AG08395 (cell line): ENCODE data around the gene SPEN.
"Not testable (repeated sequence)": the region's sequence is repeated elsewhere in the genome, so short reads cannot be mapped to it uniquely, and the experiment has no call there.

Experiments used
- DNase-seq: peaks from one replicate; pipeline ENCODE4 v3.0.0; 2012; ENCODE audit warnings: mixed read lengths, low spot score

The SPEN gene

DNA sequence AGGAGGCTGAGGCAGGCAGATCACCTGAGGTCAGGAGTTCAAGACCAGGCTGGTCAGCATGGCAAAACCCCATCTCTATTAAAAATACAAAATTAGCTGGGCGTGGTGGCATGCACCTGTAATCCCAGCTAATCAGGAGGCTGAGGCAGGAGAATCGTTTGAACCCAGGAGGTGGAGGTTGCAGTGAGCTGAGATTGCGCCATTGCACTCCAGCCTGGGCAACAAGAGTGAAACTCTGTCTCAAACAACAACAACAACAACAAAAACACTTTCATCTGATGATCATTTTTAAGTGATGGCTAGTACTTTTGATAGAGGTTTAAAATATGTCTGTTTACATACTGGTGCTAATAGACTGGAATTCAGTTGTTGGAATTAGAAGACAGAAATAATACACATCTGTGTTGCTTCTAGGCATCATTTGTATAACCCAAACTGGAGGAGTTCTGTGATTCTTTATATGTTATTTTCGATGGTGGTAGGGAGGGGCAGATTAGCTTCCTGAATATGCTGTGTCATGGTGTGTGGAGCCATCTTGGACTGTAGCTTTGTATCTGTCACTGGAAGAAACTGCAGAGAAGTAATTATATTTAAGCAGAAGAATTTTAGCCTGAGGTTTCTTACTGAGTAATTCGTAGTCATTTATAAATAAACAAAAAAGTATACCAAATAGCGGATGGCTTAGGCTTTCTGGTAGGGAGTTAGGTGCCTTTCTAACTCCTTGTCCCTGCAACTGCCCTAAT is 45.5 kb downstream of the SPEN start:
- DNase-seq, result peak; percentile 25

DNA sequence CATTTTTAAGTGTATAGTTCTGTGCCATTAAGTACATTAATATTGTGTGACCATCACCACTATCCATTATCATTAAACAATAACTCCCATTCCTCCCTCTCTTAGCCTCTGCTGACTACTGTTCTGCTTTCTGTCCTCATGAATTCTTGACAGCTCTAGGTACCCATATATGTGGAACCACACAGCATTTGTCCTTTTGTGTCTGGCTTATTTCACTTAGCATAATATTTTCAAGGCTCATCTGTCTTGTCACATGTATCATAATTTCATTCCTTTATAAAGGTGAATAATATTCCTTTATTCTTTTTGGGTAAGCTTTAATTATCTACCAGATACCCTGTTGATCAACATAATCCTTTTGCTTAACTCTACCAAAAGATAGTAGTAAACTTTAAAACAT is 47.7 kb downstream of the SPEN start:
- DNase-seq, result no peak

DNA sequence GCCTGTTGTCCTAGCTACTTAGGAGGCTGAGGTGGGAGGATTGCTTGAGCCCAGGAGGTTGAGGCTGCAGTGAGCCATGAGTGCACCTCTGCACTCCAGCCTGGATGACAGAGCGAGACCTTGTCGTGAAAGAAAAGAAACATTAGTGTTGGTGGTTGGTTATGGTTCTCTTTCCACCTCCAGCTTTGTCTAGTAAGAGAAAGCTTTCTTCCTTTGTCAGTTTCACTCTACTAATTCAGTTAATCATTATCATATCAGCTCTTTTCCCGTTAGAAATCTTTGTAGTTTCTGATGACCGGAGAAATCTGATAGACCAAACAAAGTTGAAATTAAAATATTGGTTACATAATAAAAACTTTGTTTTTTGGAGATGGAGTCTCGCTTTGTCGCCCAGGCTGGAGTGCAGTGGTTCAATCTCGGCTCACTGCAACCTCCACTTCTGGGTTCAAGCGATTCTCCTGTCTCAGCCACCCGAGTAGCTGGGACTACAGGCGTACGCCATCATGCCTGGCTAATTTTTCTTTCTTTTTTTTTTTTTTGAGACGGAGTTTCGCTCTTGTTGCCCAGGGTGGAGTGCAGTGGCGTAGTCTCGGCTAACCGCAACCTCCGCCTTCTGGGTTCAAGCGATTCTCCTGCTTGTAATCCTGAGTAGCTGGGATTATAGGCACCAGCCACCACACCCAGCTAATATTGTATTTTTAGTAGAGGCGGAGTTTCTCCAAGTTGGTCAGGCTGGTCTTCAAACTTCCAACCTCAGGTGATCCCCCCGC is 49.5 kb downstream of the SPEN start:
- not testable (repeated sequence) for DNase-seq

DNA sequence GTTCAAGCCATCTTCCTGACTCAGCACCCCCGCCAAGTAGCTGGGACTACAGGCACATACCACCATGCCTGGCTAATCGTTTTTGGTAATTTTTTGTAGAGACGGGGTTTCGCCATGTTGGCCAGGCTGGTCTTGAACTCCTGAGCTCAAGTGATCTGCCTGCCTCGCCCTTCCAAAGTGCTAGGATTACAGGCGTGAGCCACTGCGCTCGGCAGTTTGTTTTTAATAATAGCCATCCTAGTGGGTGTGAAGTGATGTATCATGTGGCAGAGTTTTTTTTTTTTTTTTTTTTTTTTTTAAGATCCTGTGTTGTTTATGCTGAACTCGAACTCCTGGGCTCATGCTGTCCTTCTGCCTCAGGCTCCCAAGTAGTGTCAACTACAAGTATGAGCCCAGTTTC is 51.8 kb downstream of the SPEN start:
- no peak for DNase-seq

DNA sequence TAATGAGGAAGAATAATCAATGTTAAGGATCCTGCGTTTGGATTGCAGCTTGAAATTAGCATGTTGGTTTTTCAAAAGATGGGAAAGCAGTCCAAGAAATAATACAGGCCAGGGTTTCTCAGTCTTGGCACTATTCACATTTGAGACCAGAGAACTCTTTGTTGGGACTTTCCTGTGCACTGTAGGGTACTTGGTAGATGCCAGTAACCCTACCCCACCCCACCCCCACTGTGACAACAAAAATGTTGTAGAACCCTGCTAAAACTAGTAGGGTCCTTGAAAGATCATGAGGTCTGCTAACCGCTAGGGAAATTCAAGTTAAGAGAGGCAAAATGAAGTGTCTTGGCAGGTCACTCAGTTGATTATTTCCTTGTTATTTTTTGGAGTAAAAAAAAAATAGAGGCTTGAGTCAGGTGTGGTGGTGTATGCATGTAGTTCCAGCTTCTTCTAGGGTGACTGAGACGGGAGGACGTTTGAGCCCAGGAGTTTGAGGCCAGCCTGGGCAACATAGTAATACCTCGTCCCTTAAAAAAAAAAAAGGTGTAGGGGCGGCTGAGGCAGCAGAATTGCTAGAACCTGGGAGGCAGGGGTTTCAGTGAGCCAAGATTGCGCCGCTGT is 53.3 kb downstream of the SPEN start:
- DNase-seq, result no peak

DNA sequence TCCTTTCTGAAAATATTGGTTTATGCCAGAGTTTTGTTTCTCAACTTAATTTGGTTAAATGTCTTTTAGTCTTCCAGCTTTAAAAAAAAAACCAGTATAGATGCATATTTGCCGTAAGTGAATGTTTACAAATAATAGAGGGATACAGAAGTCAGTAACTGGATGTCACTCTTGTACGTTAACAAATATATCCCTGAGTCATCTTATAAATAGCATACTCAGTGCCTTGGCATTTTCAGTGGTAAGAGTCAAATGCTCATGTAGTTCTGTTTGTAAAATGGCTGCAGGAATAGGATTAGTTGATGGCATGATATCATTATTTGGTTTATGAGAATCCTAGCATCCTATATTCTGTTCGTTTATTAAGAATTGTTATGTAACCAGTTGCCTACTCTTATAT is 55.4 kb downstream of the SPEN start:
- DNase-seq, result peak; percentile 58

DNA sequence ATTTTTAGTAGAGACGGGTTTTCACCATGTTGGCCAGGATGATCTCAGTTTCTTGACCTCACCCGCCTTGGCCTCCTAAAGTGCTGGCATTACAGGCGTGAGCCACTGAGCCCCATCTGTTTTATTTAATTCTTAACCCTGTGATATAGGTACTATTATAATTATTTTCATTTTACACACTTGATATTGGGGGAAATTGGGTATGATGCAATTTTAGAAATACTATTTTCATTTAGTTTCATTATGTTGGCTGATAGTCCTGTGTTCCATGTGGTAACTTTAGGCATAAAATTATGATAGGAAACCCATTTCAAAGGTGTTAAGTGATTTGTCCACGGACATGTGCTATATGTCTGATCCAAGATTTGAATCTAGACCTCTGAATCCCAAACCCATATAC is 61.1 kb downstream of the SPEN start:
- DNase-seq, result no peak

DNA sequence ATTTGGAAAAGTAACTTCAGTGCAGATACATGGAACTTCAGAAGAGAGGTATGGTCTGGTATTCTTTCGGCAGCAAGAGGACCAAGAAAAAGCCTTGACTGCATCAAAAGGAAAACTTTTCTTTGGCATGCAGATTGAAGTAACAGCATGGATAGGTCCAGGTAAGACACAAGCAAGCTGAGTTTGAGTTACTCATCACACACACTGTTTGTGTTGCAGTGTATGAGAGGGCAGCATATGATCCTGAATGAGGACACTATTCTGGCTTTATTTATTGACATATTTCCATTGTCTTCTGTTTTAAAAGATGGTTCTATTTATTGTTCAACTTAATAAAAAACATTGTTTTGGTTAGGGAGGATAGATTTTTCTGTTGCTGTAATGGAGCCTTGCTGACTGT is 63.6 kb downstream of the SPEN start:
- no peak for DNase-seq

DNA sequence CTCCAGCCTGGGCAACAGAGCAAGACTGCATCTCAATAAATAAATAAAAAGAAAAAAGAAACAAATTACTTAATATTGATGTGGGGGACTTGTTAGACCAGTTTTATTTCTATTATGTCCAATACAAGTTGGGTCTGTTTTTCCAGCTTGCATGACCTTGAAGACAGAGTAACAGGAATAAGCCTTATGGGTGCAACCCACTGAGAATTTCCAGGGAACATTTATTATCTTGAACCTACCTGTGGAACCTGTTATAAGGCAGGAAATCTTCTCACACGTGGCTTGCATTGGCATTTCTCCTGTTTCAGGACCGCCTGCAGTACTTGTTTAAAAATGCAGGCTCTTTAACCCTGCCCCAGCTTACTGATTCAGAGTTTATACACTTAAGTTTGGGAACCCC is 64.4 kb downstream of the SPEN start:
- DNase-seq, result no peak

DNA sequence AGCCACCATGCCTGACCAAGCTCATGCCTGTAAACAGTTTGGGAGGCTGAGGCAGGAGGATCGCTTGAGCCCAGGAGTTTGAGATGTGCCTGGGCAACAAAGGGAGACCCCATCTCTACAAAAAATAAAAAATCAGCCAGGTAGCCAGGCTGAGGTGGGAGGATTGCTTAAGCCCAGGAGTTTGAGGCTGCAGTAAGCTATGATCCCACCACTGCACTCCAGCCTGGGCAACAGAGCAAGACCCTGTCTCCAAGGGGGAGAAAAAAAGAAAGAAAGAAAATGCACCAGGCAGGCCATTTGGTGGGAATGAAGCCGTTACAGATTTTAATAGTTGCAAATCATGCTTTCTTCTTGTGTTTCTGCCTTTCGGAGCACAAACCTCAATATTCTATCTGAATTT is 66.1 kb downstream of the SPEN start:
- DNase-seq, result not testable (repeated sequence)

DNA sequence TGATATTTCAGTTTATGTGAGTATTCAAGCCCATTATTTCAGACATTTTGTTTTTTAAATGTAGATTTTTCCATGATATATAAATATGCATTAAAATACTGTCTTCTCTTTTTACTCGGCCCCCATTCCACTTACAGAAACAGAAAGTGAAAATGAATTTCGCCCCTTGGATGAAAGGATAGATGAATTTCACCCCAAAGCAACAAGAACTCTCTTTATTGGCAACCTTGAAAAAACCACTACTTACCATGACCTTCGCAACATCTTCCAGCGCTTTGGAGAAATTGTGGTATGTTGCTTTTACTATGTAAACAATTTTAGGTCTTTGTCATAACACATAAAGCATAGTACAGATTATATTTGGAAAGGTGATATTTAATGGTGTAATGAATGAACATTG is 68.5 kb downstream of the SPEN start:
- DNase-seq, result no peak

DNA sequence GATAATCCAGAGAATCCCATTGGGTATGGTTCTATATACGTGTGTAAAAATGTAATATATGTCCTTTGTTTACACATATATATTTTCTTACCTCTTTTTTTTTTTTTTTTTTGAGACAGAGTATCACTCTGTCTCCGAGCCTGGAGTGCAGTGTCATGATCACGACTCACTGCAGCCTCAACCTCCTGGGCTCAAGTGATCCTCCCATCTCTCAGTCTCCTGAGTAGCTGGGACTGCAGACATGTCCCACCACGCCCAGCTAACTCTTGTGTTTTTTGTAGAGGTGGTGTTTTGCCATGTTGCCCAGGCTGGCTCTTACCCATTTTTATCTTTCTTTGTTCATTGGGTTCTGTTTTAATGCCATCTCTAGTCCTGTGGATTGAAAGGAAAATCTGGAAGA is 68.9 kb downstream of the SPEN start:
- DNase-seq, result no peak

DNA sequence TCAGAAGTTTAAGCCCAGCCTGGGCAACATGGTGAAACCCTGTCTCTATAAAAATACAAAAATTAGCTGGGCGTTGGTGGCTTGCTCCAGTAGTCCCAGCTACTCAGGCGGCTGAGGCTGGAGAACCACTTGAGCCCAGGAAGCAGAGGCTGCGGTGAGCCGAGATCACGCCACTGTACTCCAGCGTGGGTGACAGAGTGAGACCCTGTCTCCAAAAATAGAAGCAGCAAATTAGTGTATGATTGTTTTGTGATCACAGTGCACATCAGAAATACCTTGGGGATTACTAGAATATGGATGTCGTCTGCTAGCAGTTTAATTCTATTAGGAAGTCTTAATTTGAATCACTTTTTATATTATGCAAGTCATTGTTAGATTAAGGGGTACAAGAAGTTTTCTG is 69.4 kb downstream of the SPEN start:
- no peak for DNase-seq

DNA sequence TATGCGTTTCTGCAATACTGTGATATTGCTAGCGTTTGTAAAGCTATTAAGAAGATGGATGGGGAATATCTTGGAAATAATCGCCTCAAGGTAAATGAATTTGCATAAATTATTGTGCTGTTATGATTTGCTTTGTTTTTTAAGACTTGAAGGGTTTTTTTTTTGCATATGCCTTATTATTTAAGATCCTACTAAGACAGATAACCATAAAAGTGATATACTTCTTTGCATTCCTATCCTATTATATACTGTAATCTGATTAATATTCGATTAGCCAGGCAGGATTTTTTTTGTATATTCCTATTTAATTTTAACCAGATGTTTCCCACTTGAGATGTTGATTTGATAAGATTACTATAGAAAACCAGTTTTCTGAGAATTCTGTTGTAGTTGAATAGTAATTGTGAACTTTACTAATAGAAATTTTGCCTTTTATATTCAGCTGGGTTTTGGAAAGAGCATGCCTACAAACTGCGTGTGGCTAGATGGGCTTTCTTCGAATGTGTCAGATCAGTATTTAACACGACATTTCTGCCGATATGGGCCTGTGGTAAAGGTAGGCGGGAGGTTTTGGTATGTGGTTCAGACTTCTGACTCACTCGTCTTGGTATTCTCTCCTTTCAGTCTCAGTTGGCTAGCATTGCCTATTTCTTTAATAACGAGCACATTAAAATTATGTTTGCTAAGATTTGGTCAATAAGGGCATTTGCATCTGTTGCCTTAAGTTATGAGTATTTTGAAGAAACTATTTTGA is 71.6 kb downstream of the SPEN start:
- peak; percentile 22 for DNase-seq

DNA sequence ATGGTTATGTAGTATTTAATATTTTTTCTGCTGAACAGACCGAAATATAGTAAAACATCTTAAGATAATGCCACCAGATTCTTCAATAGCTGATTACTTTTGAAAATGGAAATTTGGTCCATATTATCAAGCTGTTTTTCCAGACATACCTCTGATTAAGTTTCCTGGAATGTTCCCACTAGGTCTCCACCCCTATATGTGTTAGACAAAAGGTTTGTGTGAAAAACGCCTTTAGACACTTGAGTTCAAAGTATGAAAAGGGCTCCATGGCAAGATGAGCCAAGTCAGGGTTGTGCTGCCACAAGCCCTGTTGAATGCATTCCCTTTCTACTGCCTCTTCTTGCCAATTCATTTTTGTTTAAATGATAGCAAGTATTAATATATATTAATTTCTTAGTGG is 75.7 kb downstream of the SPEN start:
- no peak for DNase-seq

DNA sequence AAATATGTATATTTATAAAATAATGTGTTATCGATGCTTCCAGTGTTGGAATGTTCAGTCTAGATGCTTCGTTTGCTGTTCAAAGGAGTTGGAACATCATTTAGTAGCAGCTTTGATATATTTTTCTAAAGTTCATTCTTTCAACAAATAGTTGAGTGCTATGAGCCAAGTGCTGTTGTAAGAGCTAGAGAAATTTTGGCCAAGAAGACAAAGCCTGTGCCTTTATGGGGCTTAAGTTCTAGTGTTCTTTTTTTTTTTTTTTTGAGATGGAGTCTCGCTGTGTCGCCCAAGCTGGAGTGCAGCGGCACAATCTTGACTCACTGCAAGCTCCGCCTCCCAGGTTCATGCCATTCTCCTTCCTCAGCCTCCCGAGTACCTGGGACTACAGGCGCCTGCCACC is 78.9 kb downstream of the SPEN start:
- DNase-seq, result not testable (repeated sequence)

DNA sequence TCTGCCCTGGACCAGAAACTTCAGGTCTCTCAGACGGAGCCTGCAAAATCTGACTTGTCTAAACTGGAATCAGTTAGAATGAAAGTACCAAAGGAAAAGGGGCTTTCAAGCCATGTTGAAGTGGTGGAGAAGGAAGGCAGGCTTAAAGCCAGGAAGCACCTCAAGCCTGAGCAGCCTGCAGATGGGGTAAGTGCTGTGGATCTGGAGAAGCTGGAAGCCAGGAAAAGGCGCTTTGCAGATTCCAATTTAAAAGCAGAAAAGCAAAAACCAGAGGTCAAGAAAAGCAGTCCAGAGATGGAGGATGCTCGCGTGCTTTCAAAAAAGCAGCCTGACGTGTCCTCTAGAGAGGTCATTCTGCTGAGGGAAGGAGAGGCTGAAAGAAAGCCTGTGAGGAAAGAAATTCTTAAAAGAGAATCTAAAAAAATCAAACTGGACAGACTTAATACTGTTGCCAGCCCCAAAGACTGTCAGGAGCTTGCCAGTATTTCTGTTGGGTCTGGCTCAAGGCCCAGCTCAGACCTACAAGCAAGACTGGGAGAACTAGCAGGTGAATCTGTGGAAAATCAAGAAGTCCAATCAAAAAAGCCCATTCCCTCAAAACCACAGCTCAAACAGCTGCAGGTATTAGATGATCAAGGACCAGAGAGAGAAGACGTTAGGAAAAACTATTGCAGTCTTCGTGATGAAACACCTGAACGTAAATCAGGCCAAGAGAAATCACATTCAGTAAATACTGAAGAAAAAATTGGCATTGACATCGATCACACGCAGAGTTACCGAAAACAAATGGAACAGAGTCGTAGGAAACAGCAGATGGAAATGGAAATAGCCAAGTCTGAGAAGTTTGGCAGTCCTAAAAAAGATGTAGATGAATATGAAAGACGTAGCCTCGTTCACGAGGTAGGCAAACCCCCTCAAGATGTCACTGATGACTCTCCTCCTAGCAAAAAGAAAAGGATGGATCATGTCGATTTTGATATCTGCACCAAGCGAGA is 81.8 kb downstream of the SPEN start:
- DNase-seq, result no peak

DNA sequence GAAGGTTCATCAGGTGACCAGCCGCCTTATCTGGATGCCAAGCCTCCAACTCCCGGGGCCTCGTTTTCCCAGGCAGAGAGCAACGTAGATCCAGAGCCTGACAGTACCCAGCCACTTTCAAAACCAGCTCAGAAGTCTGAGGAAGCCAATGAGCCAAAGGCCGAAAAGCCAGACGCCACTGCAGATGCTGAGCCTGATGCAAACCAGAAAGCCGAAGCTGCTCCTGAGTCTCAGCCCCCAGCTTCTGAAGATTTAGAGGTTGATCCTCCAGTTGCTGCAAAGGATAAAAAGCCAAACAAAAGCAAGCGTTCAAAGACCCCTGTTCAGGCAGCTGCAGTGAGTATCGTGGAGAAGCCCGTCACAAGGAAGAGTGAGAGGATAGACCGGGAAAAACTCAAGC is 83.9 kb downstream of the SPEN start:
- DNase-seq, result no peak

DNA sequence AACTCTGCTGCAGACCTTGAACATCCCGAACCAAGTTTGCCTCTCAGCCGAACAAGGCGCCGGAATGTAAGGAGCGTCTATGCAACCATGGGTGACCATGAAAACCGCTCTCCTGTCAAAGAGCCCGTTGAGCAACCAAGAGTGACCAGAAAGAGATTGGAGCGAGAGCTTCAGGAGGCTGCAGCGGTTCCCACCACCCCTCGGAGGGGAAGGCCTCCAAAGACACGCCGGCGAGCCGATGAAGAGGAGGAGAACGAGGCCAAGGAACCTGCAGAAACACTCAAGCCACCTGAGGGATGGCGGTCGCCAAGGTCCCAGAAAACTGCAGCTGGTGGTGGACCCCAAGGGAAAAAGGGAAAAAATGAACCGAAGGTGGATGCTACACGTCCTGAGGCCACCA is 84.4 kb downstream of the SPEN start:
- no peak for DNase-seq

DNA sequence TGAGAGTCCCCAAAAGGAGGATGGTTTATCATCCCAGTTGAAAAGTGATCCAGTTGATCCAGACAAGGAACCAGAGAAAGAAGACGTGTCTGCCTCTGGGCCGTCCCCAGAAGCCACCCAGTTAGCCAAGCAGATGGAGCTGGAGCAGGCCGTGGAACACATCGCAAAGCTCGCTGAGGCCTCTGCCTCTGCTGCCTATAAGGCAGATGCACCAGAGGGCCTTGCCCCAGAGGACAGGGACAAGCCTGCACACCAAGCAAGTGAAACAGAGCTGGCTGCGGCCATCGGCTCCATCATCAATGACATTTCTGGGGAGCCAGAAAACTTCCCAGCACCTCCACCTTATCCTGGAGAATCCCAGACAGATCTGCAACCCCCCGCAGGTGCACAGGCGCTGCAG is 85.1 kb downstream of the SPEN start:
- DNase-seq, result no peak

DNA sequence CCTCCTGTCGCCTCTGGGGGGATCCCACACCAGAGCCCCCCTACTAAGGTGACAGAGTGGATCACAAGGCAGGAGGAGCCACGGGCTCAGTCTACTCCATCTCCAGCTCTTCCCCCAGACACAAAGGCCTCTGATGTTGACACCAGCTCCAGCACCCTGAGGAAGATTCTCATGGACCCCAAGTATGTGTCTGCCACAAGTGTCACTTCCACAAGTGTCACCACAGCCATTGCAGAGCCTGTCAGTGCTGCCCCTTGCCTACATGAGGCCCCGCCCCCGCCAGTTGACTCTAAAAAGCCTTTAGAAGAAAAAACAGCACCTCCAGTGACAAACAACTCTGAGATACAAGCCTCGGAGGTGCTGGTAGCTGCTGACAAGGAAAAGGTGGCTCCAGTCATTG is 86.2 kb downstream of the SPEN start:
- DNase-seq, result no peak
